GM19025 (cell line): ENCODE results near the gene CYB5R3.
A peak's percentile ranks its signal among the peaks of the same experiment; 100 is the strongest.
"Not testable (repeated sequence)": the region's sequence is repeated elsewhere in the genome, so short reads cannot be mapped to it uniquely, and the experiment has no call there.

Experiments
- ATAC-seq: cut with Tn5 transposase; IDR thresholded peaks from one replicate; pipeline ENCODE4 v1.9.1; 2021; ENCODE audit warnings: mild to moderate bottlenecking, low read depth, moderate library complexity; ENCODE audit not compliant: unreplicated experiment

CYB5R3 gene

GRCh38 chr22:42626951-42627625 lies 22.1 kb downstream of the CYB5R3 start:
- no peak for ATAC-seq

GRCh38 chr22:42626431-42626830 lies 22.8 kb downstream of the CYB5R3 start:
- no peak for ATAC-seq

DNA sequence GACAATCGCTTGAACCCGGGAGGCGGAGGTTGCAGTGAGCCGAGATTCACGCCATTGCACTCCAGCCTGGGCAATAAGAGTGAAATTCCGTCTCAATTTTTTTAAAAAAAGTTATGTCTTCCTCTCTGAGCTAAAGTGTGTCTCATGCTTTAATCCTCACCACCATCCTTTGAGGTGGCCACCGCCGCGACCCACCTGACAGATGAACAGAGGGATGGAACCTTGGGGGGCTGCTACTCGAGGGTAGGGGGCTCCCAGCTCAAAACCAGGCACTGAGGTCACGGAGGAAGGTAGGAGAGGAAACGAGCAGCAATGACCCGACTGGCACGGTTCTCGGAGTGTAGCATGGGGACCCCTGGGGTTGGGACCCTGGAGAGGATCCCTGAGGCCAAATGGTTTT lies 23.8 kb downstream of the CYB5R3 start:
- ATAC-seq: no peak

DNA sequence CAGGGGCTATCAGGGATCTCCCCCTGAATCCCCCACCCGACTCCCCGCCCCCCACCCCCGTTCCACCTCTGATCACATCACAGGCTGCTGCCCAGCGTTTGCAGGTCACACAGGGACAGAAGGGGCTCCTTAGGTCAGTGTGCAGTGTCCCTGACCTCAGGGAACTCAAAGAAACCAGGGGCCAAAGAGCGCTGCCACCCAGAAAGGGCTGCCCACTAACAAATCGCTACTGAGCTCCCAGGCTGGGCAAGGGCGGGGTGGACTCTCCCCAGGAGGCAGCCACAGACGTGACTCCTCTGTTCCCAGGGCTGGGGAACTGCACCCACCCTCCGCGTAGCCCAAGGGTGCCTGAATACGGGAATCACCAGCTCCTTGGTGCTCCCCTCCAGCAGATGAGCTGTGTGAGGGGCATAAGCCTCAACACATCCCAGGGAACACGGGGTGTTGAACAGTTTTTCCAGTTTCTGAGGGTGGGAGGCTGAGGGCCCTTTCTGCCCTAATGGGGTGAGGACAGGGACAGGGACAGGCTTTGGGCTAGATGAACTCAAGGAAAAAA lies 24.6 kb downstream of the CYB5R3 start:
- no peak for ATAC-seq

GRCh38 chr22:42623756-42624441 lies 25.3 kb downstream of the CYB5R3 start:
- no peak for ATAC-seq

- no peak for ATAC-seq
These were observed 25.9 kb downstream of the CYB5R3 start for GRCh38 chr22:42623301-42623751.

- no peak for ATAC-seq
These were observed 27.0 kb downstream of the CYB5R3 start for GRCh38 chr22:42622061-42622710.

DNA sequence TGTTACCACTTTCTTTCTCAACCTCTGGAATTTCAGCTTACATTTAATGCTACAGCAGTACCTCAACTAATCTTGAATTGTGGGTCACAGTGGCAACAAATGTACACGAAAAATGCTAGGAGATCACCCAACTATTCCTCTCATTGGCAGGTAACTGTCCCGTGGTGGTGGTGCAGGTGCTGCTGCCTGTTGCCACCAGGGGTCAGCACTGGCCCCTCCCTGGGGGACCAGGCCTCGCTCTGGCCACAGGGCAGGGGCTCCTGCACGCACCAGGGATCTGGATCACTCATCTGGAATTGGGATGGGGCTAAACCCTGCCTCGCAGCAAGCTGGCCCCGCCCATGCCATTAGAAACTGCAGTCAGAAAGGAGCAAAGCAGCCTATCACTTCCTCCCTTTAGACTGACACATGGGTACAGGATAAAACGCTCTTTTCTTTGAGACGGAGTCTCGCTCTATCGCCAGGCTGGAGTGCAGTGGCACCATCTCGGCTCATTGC lies 27.6 kb downstream of the CYB5R3 start:
- ATAC-seq: no peak

- no peak for ATAC-seq
These were observed 29.1 kb downstream of the CYB5R3 start for GRCh38 chr22:42620084-42620483.

DNA sequence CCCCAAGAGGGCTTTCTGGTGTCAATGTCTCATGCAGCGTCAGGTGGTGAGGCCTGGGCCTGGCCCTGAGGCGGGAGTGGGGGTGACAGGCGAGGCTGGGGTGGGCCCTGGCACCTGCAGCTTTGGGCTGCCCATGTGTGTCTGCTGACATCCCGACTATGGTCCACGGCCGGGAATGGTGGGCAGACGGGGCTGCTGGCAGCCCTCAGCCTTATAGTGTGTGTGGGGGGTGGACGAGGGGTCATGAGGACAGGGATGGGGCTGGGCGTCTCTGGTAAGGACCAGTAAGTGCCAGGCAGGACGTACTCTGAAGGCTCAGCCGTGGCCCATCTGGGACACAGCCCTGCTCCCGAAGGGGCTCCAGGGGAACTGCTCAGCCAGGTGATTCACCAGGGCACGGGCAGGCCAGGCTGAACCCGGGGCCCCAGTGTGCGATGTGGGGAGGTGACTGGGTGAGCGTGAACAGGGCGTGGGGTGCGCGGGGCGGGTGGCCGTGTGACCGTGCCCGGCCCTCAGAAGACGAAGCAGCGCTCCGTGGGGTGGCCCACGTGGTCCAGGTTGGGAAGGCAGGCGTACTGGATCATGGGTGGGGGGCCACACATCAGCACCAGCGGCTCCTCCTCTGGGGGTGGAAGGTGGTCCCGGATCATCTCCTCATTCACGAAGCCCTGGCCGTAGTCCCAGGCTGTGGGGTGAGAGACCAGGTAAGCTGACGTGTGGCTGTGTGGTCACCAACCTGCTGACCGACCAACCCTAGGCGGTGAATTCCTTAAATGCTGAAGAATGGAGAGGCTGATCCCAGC lies 29.7 kb downstream of the CYB5R3 start:
- ATAC-seq: no peak

DNA sequence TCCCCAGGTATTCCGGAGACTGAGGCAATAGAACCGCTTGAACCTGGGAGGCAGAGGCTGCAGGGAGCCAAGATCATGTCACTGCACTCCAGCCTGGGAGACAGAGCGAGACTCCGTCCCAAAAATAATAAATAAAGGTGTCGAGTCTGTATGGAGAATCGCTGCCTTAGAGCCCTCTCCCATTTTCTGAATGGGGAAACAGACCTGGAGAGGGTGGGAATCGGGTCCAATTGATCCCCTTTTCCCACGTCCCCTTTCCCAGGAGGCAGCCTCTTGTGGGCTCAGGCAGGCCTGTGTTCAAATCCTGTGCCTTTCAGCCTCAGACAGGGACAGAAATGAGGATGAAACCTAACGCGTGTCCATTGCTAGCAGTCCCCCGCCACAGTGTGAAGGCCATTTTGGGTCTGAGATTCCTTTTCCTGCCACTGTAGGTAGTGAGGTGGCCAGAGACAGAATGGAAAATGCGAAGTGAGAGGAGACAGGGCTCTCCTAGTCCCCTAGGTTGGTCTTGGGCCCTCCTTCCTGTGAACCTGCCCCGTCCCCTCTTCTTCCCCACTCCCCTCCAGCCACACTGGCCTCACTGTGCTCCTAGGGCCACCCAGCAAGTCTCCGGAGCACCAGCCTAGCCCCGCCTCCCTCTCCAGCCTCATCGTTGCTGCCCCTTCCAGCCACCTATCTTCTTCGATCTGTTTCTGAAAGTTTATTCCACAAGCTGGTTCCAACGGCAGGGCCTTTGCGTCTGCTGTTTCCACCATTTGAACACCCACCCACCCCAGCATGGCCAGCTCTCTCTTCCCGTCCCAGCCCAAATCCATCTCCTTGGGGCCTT lies 31.8 kb downstream of the CYB5R3 start:
- no peak for ATAC-seq

DNA sequence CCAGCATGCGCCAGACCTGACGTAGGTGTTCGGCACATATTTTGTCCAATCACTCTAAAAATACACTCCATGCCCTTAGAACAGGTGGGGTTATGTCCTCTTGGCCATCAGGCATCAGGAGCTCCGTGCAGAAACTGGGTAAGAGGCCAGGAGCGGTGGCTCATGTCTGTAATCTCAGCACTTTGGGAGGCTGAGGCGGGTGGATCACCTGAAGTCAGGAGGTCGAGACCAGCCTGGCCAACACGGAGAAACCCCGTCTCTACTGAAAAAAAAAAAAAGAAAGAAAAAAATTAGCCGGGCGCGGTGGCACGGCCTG lies 33.4 kb downstream of the CYB5R3 start:
- not testable (repeated sequence) for ATAC-seq

GRCh38 chr22:42615092-42615859 lies 33.9 kb downstream of the CYB5R3 start:
- peak; percentile 52 for ATAC-seq

DNA sequence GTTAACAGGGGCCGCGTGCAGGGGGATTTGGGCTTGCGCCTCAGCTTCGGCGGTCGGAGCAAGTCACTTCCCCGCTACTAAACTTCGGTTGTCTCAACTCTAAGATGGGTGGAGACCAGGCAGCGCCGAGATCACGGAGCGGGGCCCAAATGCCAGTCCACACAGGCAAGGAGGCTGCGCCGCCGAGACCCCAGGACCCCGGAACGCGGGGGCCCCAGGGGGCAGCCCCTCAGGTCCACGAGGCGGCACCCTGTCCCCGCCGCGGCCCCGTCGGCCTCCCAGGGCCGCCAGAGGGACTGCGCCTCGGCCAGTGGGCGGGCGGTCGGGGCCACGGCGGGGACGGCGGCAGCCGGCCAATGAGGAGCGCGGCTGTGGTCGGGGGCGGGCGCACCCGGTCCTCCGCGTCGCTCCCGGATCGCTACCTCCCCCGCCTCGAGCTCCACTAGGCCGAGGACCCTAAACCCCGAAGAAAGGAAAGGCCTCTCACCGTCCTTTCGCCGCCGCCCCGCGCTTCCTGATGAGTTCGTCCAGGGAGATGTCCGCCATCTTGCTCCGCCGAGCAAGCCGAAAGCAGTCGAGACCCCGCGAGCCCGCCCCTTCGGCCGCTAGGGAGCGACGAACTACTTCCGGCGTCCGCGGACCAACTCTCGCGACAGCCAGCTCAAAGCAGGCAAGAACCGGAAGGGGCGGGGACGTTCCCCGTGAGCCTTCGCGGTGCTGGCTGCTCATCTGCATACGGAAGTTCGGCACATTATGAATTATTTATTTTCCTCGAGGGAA lies 34.7 kb downstream of the CYB5R3 start, which contains the start of gene POLDIP3:
Gene POLDIP3 (minus strand): TSS at position 572 of the 780 bp plus-strand sequence. CDS start 26 bp downstream, at position 546.
- ATAC-seq: peak; percentile 56

DNA sequence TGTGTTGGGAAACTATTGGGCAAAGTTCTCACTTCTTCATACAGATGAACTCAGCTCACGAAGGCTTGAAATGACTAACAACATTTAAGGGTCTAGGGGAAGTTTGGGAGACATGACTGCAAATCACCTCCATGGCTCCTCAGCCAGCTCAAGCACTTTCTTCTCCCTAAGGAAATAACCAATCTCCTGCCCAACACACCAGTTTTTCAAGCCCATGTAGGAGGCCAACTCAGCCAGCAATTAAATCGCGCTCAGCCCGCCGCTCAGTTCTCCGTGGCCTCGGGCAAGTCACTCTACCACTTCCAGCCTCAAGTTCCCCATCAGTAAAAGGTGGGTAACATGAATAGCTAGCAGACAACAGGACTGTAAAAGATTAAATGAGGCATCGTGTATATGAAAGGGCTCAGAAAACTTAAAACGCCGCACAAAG lies 35.3 kb downstream of the CYB5R3 start:
- ATAC-seq: no peak

GRCh38 chr22:42612336-42612735 lies 36.9 kb downstream of the CYB5R3 start:
- no peak for ATAC-seq

DNA sequence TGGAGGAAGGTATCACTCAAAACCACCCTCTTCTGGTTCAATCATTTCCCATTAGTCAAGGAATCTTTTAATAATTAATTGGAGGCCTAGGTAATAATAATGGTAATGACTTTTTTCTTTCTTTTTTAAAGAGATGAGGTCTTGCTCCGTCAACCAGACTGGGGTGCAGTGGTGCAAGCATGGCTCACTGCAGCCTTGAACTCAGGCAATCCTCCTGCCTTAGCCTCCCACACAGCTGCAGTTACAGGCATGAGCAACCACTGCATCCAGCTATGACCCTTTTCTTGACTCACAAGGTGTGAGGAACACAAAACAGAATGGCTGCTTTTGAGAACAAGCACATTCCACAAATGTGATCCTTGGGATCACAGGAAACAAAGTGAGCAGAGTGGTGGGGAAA lies 38.1 kb downstream of the CYB5R3 start:
- ATAC-seq: no peak

- no peak for ATAC-seq
These were observed 39.0 kb downstream of the CYB5R3 start for GRCh38 chr22:42610186-42610585.
